IPS-20b (cell line): ENCODE measurements around the gene RBM48.
"Not testable (repeated sequence)": the region's sequence is repeated elsewhere in the genome, so short reads cannot be mapped to it uniquely, and the experiment has no call there.

Experiments
- H3K27ac ChIP-seq: one replicate; pipeline ENCODE4 v1.5.1; 2013; ENCODE audit warnings: low read length
- H3K27me3 ChIP-seq: 2 replicates; pipeline ENCODE4 v1.6.1; 2013; ENCODE audit warnings: mild to moderate bottlenecking, low read length, inconsistent platforms; ENCODE audit not compliant: insufficient read depth
- H3K36me3 ChIP-seq: 2 replicates; pipeline ENCODE4 v1.6.1; 2013; ENCODE audit warnings: low read depth, mild to moderate bottlenecking, inconsistent platforms, low read length, moderate library complexity; ENCODE audit not compliant: insufficient read depth
- H3K4me1 ChIP-seq: 2 replicates; pipeline ENCODE4 v1.6.1; 2013; ENCODE audit warnings: mild to moderate bottlenecking, control low read depth, inconsistent platforms, low read length, moderate library complexity; ENCODE audit not compliant: insufficient read depth
- H3K4me3 ChIP-seq: 2 replicates; pipeline ENCODE4 v1.5.1; 2013; ENCODE audit warnings: mild to moderate bottlenecking, low read length, inconsistent platforms
- H3K9ac ChIP-seq: 2 replicates; pipeline ENCODE4 v1.6.1; 2013; ENCODE audit warnings: low read depth, mild to moderate bottlenecking, inconsistent platforms, low read length, moderate library complexity
- H3K9me3 ChIP-seq: 2 replicates; pipeline ENCODE4 v1.6.1; 2013; ENCODE audit warnings: mild to moderate bottlenecking, low read depth, low read length, inconsistent platforms; ENCODE audit not compliant: insufficient read depth

The RBM48 gene

GRCh38 chr7:92528188-92528957 lies at the start of gene RBM48, which contains the start of gene PEX1:
TSS of gene RBM48 (plus strand) at chr7:92528795. CDS start at chr7:92528814, 19 bp downstream.
TSS of gene PEX1 (minus strand) at chr7:92528520. CDS start at chr7:92528435, 85 bp downstream.
- peaks cover 24% of the 10 kb centered on the region for H3K36me3 ChIP-seq
- H3K9me3 ChIP-seq, result no peaks in the 10 kb centered on the region
- H3K9ac ChIP-seq, result peak within 1 kb of the TSS; percentile 86
- H3K4me1 ChIP-seq, result no peaks in the 10 kb centered on the region
- H3K27ac ChIP-seq, result peak within 1 kb of the TSS; percentile 26
- H3K27me3 ChIP-seq, result no peaks in the 10 kb centered on the region
- peak within 1 kb of the TSS; percentile 97 for H3K4me3 ChIP-seq

- not testable (repeated sequence) for H3K36me3 ChIP-seq, H3K9ac ChIP-seq, H3K9me3 ChIP-seq, H3K27ac ChIP-seq, H3K4me1 ChIP-seq, H3K4me3 ChIP-seq, H3K27me3 ChIP-seq
Measured at GRCh38 chr7:92479146-92479545, 49.4 kb upstream of the RBM48 start.

GRCh38 chr7:92483624-92484023 lies 45.0 kb upstream of the RBM48 start:
- not testable (repeated sequence) for H3K4me1 ChIP-seq, H3K9me3 ChIP-seq, H3K27ac ChIP-seq, H3K9ac ChIP-seq, H3K27me3 ChIP-seq, H3K4me3 ChIP-seq
- H3K36me3 ChIP-seq, result peaks cover 33% of the 10 kb centered on the region

- H3K27me3 ChIP-seq, H3K27ac ChIP-seq, H3K4me1 ChIP-seq, H3K9ac ChIP-seq, H3K9me3 ChIP-seq, H3K4me3 ChIP-seq: not testable (repeated sequence)
- peaks cover 38% of the 10 kb centered on the region for H3K36me3 ChIP-seq
Measured at GRCh38 chr7:92484226-92484625, 44.4 kb upstream of the RBM48 start.

- Histone ChIP-seq H3K36me3 (peaks cover 49% of the 10 kb centered on the region), H3K9ac (no peak overlapping the region), H3K4me1 (no peaks in the 10 kb centered on the region), H3K9me3 (no peaks in the 10 kb centered on the region), H3K4me3 (no peak overlapping the region), H3K27me3 (no peaks in the 10 kb centered on the region), H3K27ac (no peak overlapping the region)
Measured at GRCh38 chr7:92485267-92485892, 43.2 kb upstream of the RBM48 start.

- Histone ChIP-seq H3K27ac (no peak overlapping the region), H3K4me1 (no peaks in the 10 kb centered on the region), H3K9me3 (no peaks in the 10 kb centered on the region), H3K27me3 (no peaks in the 10 kb centered on the region), H3K4me3 (no peak overlapping the region), H3K9ac (no peak overlapping the region), H3K36me3 (peaks cover 55% of the 10 kb centered on the region)
Measured at GRCh38 chr7:92485974-92486373, 42.6 kb upstream of the RBM48 start.

- no peaks in the 10 kb centered on the region for H3K27me3 ChIP-seq
- no peak overlapping the region for H3K9ac ChIP-seq
- H3K4me1 ChIP-seq, result no peaks in the 10 kb centered on the region
- H3K36me3 ChIP-seq, result peaks cover 74% of the 10 kb centered on the region
- no peak overlapping the region for H3K27ac ChIP-seq
- no peaks in the 10 kb centered on the region for H3K9me3 ChIP-seq
- H3K4me3 ChIP-seq, result no peak overlapping the region
Measured at GRCh38 chr7:92487804-92488203, 40.8 kb upstream of the RBM48 start.

- Histone ChIP-seq H3K27me3 (no peaks in the 10 kb centered on the region), H3K9ac (no peak overlapping the region), H3K4me1 (no peaks in the 10 kb centered on the region), H3K36me3 (peaks cover 89% of the 10 kb centered on the region), H3K9me3 (no peaks in the 10 kb centered on the region), H3K27ac (no peak overlapping the region), H3K4me3 (no peak overlapping the region)
Measured at GRCh38 chr7:92489634-92490033, 39.0 kb upstream of the RBM48 start.

GRCh38 chr7:92496876-92497275 lies 31.7 kb upstream of the RBM48 start:
- Histone ChIP-seq H3K9me3 (no peaks in the 10 kb centered on the region), H3K27ac (no peak overlapping the region), H3K27me3 (no peaks in the 10 kb centered on the region), H3K4me3 (no peak overlapping the region), H3K36me3 (peaks cover 73% of the 10 kb centered on the region), H3K4me1 (no peaks in the 10 kb centered on the region), H3K9ac (no peak overlapping the region)

- Histone ChIP-seq H3K27me3 (no peaks in the 10 kb centered on the region), H3K4me1 (no peaks in the 10 kb centered on the region), H3K4me3 (no peak overlapping the region), H3K36me3 (peaks cover 74% of the 10 kb centered on the region), H3K27ac (no peak overlapping the region), H3K9ac (no peak overlapping the region), H3K9me3 (no peaks in the 10 kb centered on the region)
Measured at GRCh38 chr7:92498557-92498956, 30.0 kb upstream of the RBM48 start.

GRCh38 chr7:92503767-92504166 lies 24.8 kb upstream of the RBM48 start:
- Histone ChIP-seq H3K4me1 (no peaks in the 10 kb centered on the region), H3K4me3 (no peak overlapping the region), H3K36me3 (peaks cover 64% of the 10 kb centered on the region), H3K9ac (no peak overlapping the region), H3K9me3 (no peaks in the 10 kb centered on the region), H3K27ac (no peak overlapping the region), H3K27me3 (no peaks in the 10 kb centered on the region)

GRCh38 chr7:92504563-92504962 lies 24.0 kb upstream of the RBM48 start:
- H3K4me1 ChIP-seq, result no peaks in the 10 kb centered on the region
- H3K27me3 ChIP-seq, result no peaks in the 10 kb centered on the region
- no peak overlapping the region for H3K9ac ChIP-seq
- H3K27ac ChIP-seq, result no peak overlapping the region
- peaks cover 61% of the 10 kb centered on the region for H3K36me3 ChIP-seq
- no peak overlapping the region for H3K4me3 ChIP-seq
- H3K9me3 ChIP-seq, result no peaks in the 10 kb centered on the region
